SKM-1 treated with dmso at 0.1 percent for 144 hours (cell line): ENCODE data around the gene SEZ6.

ENCODE experiments used
- DNase-seq: peaks from one replicate; lab custom pipeline; 2025; ENCODE audit not compliant: unreplicated experiment; lab: John Stamatoyannopoulos, UW

SEZ6 gene

DNA sequence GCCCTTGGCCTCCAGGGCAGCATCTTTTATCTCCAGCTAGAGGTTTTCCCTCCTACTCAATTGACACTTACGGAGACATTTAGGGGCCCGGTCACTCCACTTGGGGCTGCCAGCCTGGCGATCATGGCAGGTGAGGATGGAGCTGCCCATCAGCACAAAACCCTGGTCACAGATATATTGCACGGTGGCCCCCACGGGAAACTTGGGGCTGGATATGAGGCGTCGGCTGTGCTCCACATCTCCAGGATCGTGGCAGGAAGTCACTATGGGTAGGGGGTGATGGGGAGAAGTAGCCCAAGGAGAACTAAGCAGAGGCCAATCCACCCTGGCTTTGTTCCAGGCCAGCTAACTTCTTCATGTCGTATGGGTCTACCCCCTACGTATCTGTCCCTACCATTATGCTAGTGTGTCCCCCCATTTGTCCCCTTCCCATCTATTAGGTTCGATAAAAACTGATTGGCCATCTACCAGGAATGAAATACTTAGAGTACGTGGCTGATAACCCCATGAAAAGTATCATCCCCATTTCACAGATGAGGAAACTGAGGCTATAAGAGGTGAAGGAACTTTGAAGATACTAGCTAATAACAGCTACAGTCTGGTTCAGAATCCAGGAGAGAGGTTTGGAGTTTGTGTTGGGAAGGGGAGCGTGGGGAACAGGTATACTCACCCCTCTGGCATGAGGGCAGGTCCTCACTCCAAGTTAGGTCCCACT lies 48.4 kb downstream of the SEZ6 start:
- DNase-seq: no peak

DNA sequence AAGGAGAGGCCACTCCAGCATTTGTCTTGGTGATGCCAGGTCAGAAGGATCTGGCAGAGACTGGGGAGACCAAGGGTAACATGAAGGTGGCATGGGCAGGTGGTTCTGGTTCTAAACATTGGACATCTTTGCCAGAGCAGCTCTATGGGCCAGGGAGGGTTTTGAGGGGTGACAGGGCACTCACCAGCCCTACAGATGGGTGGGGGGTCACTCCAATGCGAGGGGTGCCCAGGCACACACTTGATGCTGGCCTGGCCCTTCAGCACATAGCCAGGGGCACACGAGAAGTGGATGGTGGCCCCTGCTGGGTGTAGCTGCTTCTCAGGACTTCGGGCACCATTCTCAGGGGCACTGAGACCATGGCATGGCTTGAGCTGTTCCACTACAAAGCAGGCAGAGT lies 49.0 kb downstream of the SEZ6 start:
- no peak for DNase-seq

DNA sequence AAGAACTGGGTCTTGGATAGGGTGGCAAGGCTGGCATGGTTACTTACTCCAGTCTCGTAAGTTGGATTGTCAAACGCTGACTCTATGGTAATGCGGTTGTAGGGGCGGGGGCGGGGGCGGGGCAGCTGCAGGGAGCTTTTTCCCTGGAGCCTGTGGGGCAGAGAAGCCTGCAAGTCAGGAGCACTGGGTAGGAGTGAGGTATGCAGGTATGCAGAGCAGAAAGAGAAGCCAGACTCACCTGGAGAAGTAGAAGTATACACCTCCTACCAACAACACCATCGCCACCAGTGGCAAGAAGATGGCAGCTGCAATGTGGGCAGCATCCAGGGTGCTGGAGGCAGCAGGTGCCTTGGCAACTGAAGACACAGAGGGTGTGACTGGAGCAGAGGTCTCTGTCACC lies 49.7 kb downstream of the SEZ6 start:
- no peak for DNase-seq

DNA sequence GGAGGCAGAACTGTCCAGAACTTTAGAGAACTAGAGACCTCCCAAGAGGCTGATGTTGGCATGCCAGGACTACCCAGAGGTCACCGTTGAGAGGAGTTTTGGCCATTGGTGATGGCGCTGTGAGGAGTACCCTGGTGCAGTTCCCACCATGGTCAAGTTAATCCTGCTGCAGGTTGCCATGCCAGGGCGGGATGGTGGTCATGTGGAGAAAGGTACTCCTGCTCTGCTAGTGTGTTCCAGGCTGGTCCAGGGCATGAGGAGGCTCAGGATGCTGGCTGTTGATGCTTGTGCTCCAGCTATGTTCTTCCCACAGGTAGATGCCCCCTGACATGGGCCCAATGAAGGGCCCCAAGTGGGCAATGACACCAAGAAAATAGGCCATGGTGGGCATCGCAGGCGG lies 50.4 kb downstream of the SEZ6 start:
- DNase-seq: no peak

DNA sequence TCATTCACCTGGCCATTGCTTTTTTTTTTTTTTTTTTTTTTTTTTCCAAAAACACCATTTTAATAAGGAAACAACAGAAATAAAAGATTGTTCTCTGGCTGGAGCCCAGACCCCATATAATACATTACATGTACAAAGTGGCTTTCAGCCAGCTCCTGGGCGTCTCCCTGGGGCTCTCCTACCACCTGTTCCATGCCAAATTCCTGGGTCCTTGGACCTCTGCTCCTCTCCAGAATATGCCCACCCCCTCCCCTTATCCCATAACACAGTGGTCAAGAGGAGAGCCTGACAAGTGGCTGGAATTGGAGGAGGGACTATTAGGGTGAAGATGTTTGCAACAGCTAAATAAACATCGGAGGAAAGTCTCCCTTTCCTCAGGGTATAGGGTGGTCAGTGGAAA lies 50.9 kb downstream of the SEZ6 start:
- no peak for DNase-seq

DNA sequence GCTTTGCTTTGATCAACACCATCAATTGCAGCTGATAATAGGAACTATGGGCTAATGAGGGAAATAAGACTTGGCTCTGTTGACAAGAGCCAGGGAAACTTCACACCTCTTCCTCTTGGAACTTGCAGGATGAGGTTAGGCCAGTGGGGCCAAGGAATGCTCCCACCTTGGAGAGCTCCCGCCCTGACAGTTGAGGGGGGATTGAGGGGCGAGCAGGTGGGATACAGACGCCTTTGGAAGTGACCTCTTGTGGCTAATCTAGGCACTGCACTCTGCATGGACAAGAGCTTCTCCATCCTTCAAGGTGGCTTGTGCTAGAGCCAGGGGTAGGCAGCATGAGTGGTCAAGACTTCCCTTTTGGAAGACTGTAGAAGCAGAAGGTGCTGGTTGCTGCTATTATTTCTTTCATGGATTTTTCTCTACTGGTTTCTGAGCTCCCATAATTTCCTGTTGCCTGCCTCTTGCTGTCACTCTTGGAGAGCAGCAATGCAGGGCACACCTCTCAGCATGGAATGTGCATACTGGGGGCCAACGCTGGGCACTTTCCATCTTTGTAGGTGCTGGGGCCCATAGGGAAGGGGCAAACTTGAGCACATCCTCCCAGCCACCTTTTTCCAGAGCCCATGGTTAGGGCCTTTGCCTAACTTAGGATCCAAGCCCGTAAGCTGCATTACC lies 52.3 kb downstream of the SEZ6 start:
- DNase-seq: peak; percentile 34

DNA sequence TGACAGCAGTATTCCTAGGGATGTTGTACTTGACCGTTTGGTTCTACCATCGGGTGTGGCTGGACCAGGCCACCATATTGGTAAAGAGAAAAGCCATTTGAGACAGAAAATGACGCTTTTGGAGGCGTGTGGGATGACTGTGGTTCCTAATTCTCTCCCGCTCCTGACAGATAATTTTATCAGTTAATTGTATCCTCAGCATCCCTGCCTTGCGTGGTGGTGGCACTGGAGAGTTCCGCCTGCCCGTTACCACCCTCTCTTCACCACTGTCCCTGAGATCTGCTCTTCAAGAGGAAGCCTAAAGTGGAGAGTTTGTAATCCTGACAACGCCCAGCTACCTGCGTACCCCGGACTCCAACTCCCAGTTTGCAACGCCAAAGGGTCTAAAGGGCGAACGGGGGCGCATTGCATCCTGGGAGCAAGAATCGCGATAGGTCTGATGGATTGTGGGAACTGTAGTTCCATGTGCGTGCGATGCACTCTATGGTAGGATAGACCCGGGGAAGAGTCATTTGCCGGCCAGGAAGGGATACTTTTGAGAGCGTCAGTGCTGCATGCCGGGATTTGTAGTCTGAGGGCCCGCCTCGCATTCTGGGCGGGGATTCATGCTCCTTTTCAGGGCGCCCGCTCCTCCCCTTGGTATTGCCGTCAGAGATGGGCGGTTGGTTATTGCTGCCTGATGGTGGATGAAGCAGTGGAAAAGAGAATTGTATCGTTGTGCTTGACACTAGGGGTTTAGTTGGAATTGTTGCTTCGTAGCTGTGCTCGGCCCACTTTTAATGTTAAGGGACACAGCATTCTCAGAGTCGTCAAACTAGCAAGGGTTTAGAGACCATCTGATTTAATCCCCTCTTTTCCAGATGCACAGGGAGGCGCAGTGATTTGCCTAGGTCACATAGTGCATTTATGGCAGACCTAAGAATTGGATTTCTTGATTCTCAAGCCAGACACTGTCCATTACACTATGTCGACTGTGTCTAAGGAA lies 53.5 kb downstream of the SEZ6 start:
- peak; percentile 99 for DNase-seq

DNA sequence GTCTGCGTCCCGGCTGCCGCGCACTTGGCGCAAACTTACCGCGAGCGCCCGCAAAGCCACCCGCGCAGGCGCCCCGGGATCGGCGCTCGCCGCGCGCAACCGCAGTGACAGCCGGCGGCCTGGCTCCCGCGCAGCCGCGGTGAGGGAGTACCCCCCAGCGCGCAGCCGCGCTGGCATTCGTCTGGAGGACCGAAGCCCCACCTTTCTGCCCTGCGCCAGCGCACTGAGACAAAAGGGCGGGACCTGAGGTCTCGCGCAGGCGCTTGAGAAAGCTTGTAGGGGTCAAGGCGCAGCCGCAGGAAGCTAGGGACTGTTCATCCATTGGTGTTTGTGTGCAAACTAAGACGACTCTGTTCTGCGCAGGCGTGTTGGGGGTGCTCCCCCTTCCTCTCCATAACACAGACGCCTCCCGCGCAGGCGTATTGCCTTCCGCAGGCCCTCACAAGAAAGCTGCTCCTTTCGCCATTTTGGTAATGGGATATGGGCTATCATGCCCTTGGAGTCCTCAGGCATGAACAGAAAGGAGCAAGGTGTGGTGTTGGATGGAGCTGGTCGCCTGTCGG lies 54.3 kb downstream of the SEZ6 start, which contains the start of gene PHF12:
Gene PHF12 (minus strand): TSS at position 91 of the 563 bp plus-strand sequence. CDS start 558 bp downstream, outside the sequence.
- DNase-seq: peak; percentile 100

DNA sequence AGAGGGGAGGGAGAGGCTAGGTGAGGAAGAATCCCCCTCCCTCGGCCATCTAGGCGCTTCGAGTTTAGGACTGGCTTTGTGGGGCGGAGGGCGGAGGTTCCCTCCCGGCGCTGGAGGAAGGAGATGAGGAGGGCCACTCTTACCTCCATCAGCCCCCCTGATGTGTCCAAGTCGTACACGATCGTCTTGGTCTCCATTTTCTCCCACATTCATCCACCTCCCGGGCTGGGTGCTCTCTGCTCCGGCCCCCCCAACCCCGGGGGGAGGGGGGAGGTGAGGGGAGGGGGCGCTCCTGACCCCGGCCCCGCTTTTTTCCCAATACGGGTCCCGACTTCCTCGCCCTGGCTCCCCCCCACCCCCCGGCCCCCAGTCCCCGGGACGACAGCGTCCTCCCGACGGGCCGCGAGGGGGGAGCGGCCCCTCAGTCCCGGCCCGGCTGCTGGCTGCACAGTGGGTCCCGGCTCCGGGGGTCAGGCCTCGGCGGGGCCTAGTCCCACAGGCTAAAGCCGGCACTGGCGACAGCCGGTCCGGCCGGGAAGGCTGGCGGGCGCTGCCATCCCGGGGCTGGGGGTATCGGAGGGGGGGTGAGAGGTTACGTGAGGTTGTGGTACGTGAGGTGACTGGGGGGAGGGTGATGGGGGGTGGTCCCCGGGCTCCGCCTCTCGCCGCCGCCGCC lies 54.9 kb downstream of the SEZ6 start:
- DNase-seq: no peak

DNA sequence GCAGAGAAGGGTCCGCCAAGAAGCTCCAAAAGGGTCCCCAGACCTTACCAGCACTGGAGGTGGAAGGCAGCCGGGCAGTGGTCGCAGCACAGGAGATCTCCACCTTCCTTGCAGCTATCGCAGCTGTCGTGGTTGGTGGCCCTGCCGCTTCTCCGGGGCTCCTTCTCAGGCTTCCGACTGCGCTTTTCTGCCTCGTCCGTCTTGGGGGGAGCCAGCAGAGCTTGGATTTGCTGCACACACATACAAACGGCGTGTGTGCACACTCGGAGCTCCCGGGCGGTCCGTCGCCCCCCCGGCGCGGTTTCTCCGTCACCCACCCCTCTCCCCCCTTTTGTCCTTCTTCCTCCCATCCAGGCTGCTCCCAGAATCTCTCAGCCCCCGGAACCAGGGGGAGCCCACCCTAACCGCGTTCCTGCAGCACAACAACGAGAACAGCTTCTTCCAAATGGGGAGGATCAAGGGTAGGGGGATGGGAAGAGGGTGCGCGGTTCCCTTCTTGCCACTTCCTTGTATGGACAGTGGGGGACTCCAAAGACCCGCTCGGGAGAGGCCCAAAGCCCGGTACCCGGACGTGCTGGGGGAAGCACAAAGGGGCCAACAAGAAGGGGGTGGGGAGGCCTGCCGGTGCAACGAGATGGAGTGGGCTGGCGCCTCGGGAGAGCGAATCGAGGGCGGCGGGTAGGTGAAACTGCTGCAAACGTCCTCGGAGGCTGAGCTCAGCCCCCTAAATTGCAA lies 55.6 kb downstream of the SEZ6 start:
- peak; percentile 13 for DNase-seq

DNA sequence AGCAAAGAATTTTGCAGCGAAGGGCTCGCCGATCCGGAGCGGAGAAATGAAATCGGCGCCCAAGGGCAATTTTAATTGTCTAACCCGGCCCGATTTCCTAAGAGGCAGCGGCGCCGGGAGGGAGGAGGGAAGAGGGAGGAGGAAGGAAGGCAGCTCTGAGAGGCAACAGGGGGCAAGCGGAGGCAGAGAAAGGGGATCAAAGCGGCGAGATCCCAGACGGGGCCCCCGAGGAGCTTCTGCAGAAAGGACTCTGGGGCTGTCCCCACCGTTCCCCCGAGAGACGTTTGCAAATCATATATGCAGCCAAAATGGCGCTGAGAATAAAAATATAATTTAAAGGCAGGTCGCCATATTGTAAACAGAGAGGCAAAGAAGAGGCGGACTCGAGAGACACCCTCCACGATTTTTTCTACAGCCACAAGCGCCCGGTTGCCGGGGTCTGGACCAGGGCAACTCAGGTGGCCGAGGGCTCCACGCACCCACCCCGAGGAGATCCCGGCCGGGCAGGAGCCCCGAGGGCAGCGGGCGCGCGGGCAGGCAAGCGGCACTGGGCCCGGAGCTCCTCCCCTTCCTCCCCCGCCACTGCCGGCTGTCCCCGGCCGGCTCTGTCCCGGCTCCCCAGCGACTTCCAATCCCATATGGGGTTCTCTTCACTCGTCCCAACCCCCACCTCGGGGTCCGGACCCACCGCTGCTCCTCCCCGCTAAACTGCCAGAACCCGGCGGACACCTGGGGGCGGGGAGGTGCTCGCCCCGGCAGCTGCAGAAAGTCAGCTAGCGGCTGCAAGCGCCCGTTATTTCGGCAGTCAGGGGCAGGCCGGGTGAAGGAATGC lies 56.4 kb downstream of the SEZ6 start:
- peak; percentile 26 for DNase-seq

DNA sequence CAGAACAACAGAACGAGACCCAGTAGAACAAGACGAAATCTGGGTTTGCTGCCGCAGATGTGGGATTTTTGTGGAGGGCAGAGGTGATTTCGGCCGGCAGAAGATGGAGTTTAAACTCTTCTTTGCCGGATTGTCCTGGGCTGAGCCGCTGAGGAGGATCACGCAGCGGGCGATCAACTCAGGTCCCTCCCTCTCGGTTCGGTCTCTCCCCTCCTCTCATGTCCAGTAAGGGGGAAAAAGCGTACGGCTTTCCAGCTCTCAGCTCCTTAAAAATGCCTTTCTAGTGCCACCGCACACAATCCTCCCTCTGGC lies 57.0 kb downstream of the SEZ6 start:
- DNase-seq: no peak

DNA sequence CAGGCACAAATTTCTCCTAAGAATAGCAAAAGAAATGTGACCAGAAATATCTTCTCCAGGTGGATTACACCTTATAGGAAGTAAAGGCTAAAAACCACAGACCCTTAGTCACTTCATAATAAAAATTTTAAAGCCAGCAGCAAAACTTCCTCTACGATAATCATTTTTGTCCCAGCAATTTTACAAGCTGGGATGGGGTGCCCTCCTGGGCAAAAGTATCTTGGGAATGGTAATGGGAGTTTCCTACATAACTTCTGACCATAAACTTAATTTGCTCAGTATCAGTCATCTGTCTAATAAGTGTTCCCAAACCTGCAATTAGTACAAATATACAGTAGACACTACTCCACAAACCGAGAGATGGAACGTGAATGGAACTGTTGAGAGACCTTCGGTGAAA lies 57.5 kb downstream of the SEZ6 start:
- no peak for DNase-seq

DNA sequence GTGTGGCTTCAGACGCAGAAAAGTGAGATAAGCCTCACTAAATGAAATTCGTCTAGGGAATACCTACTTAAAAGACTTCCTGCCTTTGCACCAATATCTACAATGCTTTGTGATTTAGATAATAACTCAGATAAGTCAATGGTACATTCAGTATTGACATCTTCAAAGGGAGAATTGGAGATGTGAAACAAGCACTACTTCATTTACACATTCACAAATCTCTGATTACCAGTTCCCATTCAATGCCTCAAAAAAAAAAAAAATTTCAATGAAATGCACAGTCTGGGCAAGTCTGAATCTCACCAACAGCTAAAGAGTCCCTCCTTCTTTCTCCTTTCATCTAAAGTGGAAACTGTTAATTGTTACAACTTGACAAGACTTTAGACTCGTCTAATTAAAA lies 58.2 kb downstream of the SEZ6 start:
- DNase-seq: no peak

DNA sequence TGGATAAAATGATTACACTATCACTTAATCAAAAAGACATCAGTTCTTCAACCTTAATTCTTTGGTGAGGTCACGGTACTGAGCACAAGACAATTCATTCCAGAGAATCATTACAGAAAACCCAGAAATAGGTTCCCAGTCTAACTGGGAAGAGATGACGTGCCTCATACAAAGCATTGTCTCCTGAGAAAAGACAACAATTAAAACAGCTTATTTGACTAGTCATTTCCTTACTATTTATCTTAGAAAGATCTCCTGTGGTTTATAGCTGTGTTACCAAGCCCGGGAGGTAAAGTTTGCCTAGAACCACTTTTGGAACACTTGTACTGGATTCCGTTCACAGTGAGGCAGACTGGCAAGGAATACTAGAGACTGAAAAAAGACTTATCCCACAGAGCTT lies 59.6 kb downstream of the SEZ6 start:
- DNase-seq: no peak

DNA sequence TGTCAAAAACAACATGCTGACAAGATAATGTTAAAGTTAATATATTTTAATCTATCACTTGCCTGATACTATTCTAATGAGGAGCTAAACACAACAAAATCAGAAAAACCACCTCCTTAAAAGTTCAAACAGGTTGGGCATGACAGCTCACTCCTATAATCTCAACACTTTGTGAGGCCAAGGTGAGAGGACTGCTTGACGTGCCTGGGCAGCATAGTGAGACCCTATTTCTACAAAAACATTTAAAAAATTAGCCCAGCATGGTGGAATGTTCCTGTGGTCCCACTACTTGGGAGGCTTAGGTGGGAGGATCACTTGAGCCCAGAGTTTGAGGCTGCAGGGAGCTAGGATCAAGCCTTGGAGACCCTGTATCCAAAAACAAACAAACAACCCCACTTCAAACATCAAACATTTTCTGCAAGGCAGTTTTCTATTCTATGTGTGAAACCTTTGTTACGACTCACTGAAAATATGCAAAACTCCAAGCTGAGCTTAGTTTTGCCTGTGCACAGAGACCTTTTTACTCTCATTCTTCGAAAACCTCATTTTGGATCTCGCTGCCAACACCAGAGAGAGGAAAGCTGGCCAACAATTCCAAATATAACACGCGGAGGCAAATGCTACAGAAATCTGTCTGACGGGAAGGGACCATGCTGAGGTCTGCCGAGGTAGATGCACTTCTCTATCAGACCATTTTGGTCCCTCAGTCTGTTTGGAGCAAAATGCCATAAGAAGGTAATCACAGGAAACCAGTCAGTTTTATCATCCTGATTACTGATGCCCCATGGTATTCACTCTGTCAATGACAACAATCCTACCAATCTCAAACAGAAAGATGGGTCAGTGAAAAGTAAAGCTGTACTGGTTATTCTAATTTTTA lies 60.7 kb downstream of the SEZ6 start:
- DNase-seq: no peak

DNA sequence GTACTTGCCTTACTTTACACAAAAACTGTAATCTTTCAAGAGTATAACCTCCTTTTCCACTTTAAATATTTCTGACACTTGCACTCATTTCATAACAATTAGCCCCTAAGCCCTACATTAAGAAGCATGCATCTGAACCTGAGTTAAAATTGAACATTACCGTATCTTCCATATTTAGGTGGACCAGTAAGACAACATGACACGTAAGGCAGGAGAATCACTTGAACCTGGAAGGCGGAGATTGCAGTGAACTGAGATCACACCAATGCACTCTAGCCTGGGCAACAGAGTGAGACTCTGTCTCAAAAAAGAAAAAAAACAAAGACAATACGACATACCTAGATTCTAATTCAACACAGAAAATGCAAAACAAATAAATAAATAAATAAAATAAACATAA lies 61.5 kb downstream of the SEZ6 start:
- DNase-seq: no peak

DNA sequence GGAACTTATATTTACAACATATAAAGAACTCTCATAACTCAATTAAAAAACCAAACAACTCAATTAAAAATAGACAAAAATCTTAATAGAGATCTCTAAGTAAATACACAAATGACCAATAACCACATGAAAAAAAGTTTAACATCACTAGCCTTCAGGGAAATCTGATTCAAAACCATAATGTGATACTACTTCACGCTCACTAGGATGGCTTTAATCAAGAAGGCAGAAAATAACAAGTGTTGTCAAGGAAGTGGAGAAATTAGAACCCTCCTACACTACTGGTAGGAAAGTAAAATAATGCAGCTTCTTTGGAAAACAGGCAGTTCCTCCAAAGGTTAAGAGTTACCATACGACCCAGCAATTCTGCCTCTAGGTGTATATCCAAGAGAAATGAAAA lies 62.9 kb downstream of the SEZ6 start:
- no peak for DNase-seq
